ENCODE data around the gene KCNMB1.

Gene KCNMB1

GRCh38 chr5:170362102-170362501 lies 27.1 kb downstream of the KCNMB1 start:
- Histone ChIP-seq H4K20me1 (ENCODE audit: control insufficient read depth, insufficient read depth, low read depth, low read length) (no peaks in the 10 kb centered on the region), H3K79me2 (ENCODE audit: control insufficient read depth, low read length) (no peaks in the 10 kb centered on the region), H3K27ac (ENCODE audit: low read depth, low read length) (no peak overlapping the region), H3K4me3 (ENCODE audit: low read length) (no peak overlapping the region), H3K36me3 (ENCODE audit: control insufficient read depth, low read length) (no peaks in the 10 kb centered on the region), H3F3A (ENCODE audit: control insufficient read depth, insufficient read depth) (no peaks in the 10 kb centered on the region), H3K9me3 (ENCODE audit: control insufficient read depth, insufficient read depth, low read length) (no peaks in the 10 kb centered on the region), H3K27me3 (ENCODE audit: control insufficient read depth, low read length) (no peaks in the 10 kb centered on the region), H3K4me2 (ENCODE audit: low read length) (no peak overlapping the region), H3K9me2 (replicated peaks; ENCODE audit: control insufficient read depth, low read length) (no peaks in the 10 kb centered on the region), H3K4me1 (ENCODE audit: control insufficient read depth, low read length) (no peaks in the 10 kb centered on the region)
- TF ChIP-seq EZH2phosphoT487 (IDR thresholded peaks at IDR 0.05; ENCODE audit: borderline replicate concordance, low read length) (no peak), CTCF (IDR thresholded peaks at IDR 0.05; ENCODE audit: low read depth, low read length, poor library complexity, severe bottlenecking) (no peak)

DNA sequence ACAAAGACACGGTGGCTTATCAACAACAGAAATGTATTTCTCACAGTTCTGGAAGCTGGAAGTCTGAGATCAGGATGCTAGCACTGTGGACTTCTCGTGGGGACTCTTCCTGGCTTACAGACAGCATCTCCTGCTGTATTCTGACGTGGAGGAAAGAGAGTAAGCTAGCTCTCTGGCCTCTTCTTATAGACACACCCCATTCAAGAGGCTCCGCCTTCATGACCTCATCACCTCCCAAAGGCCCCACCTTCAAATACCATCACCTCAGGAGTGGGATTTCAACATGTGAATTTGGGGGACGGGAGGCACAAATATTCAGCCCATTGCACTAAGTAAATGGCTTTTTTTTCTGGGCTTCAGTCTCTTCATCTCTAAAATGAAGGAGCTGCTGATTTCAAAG lies 27.6 kb downstream of the KCNMB1 start:
- Histone ChIP-seq H3K79me2 (ENCODE audit: control insufficient read depth, low read length) (no peaks in the 10 kb centered on the region), H3K36me3 (ENCODE audit: control insufficient read depth, low read length) (no peaks in the 10 kb centered on the region), H3K27me3 (ENCODE audit: control insufficient read depth, low read length) (no peaks in the 10 kb centered on the region), H3K27ac (ENCODE audit: low read depth, low read length) (no peak overlapping the region), H3F3A (ENCODE audit: control insufficient read depth, insufficient read depth) (no peaks in the 10 kb centered on the region), H3K9me3 (ENCODE audit: control insufficient read depth, insufficient read depth, low read length) (no peaks in the 10 kb centered on the region), H4K20me1 (ENCODE audit: control insufficient read depth, insufficient read depth, low read depth, low read length) (no peaks in the 10 kb centered on the region), H3K4me3 (ENCODE audit: low read length) (no peak overlapping the region), H3K4me1 (ENCODE audit: control insufficient read depth, low read length) (no peaks in the 10 kb centered on the region), H3K9me2 (replicated peaks; ENCODE audit: control insufficient read depth, low read length) (no peaks in the 10 kb centered on the region), H3K4me2 (ENCODE audit: low read length) (no peak overlapping the region)
- no peak for TF ChIP-seq CTCF (IDR thresholded peaks at IDR 0.05; ENCODE audit: low read depth, low read length, poor library complexity, severe bottlenecking)
- no peak for TF ChIP-seq EZH2phosphoT487 (IDR thresholded peaks at IDR 0.05; ENCODE audit: borderline replicate concordance, low read length)

GRCh38 chr5:170361116-170361515 lies 28.1 kb downstream of the KCNMB1 start:
- Histone ChIP-seq H4K20me1 (ENCODE audit: control insufficient read depth, insufficient read depth, low read depth, low read length) (no peaks in the 10 kb centered on the region), H3K27ac (ENCODE audit: low read depth, low read length) (no peak overlapping the region), H3K36me3 (ENCODE audit: control insufficient read depth, low read length) (no peaks in the 10 kb centered on the region), H3K9me2 (replicated peaks; ENCODE audit: control insufficient read depth, low read length) (no peaks in the 10 kb centered on the region), H3K4me1 (ENCODE audit: control insufficient read depth, low read length) (no peaks in the 10 kb centered on the region), H3F3A (ENCODE audit: control insufficient read depth, insufficient read depth) (no peaks in the 10 kb centered on the region), H3K9me3 (ENCODE audit: control insufficient read depth, insufficient read depth, low read length) (no peaks in the 10 kb centered on the region), H3K4me2 (ENCODE audit: low read length) (no peak overlapping the region), H3K79me2 (ENCODE audit: control insufficient read depth, low read length) (no peaks in the 10 kb centered on the region), H3K4me3 (ENCODE audit: low read length) (no peak overlapping the region), H3K27me3 (ENCODE audit: control insufficient read depth, low read length) (no peaks in the 10 kb centered on the region)
- TF ChIP-seq EZH2phosphoT487 (IDR thresholded peaks at IDR 0.05; ENCODE audit: borderline replicate concordance, low read length) (no peak), CTCF (IDR thresholded peaks at IDR 0.05; ENCODE audit: low read depth, low read length, poor library complexity, severe bottlenecking) (no peak)

- Histone ChIP-seq H3K79me2 (ENCODE audit: control insufficient read depth, low read length) (no peaks in the 10 kb centered on the region), H3F3A (ENCODE audit: control insufficient read depth, insufficient read depth) (no peaks in the 10 kb centered on the region), H3K9me3 (ENCODE audit: control insufficient read depth, insufficient read depth, low read length) (no peaks in the 10 kb centered on the region), H3K4me2 (ENCODE audit: low read length) (no peak overlapping the region), H4K20me1 (ENCODE audit: control insufficient read depth, insufficient read depth, low read depth, low read length) (no peaks in the 10 kb centered on the region), H3K9me2 (replicated peaks; ENCODE audit: control insufficient read depth, low read length) (no peaks in the 10 kb centered on the region), H3K27ac (ENCODE audit: low read depth, low read length) (no peak overlapping the region), H3K36me3 (ENCODE audit: control insufficient read depth, low read length) (no peaks in the 10 kb centered on the region), H3K4me3 (ENCODE audit: low read length) (no peak overlapping the region), H3K4me1 (ENCODE audit: control insufficient read depth, low read length) (no peaks in the 10 kb centered on the region), H3K27me3 (ENCODE audit: control insufficient read depth, low read length) (no peaks in the 10 kb centered on the region)
- TF ChIP-seq EZH2phosphoT487 (IDR thresholded peaks at IDR 0.05; ENCODE audit: borderline replicate concordance, low read length), result no peak
- no peak for TF ChIP-seq CTCF (IDR thresholded peaks at IDR 0.05; ENCODE audit: low read depth, low read length, poor library complexity, severe bottlenecking)
Observed at GRCh38 chr5:170360709-170361108, 28.5 kb downstream of the KCNMB1 start.
